Hematopoietic multipotent progenitor cell treated with erythropoietin and hydrocortisone succinate and interleukin-3 and kit ligand, for 6 days (in vitro differentiated cells): Measurements from ENCODE around the gene RIC3.

ENCODE experiments used
- DNase-seq: peaks from one replicate; pipeline ENCODE4 v3.0.0-alpha.2; 2015

RIC3 gene

GRCh38 chr11:8086001-8086479 is 82.8 kb downstream of the RIC3 start:
- no peak for DNase-seq

- DNase-seq, result no peak
Observed at GRCh38 chr11:8085011-8085645, 83.7 kb downstream of the RIC3 start.

DNA sequence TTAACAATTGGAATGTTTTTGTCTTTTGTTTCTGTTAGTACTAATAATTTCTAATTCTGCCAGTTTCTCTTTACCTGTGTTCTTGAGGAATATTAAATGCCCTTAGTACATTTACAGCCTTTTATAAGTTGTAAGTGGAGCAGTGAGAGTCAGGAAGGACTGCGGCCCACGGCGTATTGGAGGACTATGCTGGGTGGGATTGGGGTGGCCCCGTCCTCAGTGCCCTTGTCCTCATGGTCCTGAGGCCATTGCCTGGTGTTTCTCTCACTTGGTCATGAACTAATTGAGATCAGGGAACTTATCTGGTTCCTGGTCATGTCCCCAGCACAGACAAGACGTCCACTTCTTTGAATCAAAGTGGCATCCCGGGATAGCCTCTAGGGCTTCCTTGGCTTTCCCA is 84.5 kb downstream of the RIC3 start:
- DNase-seq, result no peak

- DNase-seq, result no peak
Observed at GRCh38 chr11:8083871-8084281, 84.9 kb downstream of the RIC3 start.

DNA sequence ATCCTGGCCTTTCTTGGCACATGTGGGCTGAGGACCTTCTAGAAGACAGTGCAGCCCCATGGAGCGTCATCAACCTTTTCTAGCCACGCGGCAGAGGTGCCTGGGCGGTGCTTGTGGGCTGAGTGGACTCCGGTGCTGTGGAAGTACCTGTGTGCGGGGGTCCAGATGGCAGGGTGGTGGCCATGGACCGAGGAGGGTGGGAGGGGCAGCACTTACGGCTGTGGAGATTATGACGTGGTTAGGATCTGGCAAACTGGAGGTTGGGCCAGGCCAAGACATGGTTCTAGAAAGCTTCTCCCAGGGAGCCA is 85.8 kb downstream of the RIC3 start:
- no peak for DNase-seq

DNA sequence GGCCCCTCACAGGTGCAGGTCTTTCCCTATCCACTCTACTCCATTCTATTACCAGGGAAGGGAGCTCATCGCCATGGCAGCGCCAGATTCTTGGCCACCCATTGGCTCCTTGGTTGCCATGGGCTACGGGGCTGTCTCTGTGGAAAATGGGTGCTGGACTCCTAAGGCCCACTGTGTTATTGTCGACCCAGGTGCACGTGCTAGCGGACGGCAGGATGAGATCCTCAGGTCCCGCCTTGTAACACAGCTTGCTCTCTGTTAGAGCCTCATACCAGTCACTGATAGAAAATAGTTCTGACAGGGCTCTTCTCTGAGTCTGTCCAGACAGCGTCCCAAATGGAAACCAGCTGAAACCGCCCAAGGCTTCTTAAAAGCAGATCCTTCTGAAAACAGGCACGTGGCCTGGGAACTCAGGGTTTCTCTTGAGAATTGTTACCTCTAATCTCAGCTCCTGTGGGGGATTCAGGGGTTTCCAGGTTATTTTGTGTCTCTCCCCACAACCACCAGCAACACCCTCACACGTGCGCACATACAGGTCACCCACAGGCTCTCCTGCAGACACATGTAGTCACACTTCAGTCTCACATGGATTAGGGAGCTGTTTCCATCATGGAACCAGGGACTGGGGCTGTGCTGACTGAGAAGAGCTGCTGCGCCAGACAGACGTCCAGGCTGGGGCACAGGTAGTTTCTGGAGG is 86.3 kb downstream of the RIC3 start:
- DNase-seq, result no peak

DNA sequence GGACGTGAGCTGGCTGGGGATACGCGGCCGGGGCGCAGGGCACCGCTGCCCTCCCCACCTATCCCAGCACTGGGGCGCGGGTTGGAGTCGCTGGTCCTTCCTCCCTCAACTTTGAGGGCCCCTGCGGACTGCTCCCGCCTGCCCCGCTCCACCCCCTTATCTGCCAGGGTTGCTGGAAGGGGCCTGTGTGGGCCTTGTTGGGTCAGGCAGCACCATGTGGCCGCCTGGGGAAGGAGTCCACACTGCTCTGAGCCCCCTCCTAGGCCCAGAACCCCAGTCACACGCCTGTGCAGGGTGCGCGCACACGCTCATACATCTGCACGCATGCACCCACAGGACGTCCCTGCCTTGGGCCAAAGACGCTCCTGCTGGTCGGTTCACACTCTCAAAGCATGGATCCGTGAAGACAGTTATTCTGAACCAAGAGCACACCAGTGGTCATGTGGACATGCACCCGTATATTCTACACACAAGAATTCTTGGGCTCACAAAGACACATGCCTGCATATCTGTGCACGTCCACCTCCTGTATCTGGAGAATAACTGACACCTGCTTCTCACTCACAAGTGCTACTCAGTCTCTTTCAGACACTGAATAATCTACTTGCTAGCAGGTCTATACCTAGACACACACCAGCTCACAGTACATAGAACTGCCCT is 87.1 kb downstream of the RIC3 start:
- no peak for DNase-seq

DNA sequence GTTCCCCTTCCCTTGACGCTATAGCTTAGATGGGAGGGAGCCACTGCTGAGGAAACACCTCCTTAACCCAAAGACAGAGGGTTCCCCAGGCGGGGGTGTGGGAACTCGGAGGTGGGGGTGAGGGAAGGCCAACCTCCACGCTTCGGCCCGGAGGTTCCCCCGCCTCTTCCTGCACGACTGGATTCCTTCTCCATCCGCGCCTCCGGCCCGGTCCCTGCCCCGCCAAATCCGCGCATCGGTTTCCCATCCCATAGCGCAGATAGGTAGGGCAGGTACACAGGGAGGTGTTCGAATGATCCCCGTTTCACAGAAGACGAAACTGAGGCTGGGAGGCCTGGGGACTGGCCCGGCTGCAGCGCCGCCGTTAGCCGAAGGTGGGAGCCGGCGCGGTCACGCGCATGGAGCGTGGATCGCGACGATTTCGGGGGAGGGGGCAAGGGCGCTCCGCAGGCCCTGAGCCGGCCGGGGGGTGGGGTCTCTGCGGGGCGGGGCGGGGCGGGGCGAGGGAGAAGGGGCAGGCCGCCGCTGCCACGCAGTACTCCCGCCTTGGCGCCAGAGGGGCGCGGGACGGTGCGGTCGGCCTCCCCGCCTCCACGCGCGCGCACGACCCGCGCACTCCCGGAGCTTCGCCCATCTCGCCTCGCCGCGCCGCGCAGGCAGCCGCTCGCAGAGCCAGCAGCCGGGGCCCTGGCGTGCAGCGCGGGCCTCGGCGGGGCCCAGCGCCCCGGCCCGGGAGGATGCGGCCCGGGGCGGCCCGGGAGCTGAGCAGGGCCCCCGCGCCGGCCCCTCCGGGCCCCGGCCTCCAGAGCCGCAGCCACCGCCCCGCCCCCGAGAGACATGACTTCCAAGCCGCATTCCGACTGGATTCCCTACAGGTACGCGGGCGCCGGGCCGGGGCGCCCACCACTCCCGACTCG is 87.9 kb downstream of the RIC3 start, which contains the start of gene TUB:
Gene TUB, plus strand, starts transcription at position 538 of the 917 bp plus-strand sequence. Its CDS starts 300 bp downstream, at position 838.
- DNase-seq, result no peak

GRCh38 chr11:8080069-8080670 is 88.7 kb downstream of the RIC3 start:
- no peak for DNase-seq

- no peak for DNase-seq
Observed at GRCh38 chr11:8079111-8079675, 89.6 kb downstream of the RIC3 start.

DNA sequence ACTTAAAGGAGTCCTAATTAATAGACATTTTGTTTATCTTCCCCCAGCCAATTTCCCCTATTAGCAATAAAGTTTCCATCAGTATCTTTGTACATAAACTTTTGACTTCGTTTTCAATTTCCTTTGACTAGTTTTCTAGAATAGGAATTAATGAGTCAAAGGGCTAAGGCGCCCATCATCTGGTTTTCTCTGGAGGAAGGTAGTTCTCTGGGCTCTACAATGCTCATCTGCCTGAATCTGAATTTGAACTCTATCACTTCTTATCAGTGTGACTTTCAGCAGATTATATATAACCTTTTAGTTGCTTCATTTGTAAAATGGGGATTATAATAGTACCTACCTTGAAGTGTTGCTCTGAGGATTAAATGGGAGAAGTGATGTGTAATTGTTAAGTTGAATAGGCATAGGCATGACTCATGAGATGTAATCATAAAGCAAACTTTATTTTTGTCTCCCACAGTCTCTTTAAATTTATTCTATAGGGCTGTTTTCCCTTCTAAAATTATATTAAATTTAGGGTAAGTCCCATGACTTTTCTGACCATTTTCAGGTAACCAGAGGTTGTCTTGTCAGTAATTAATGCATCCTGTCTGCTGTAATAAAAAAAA is 93.6 kb downstream of the RIC3 start:
- no peak for DNase-seq

DNA sequence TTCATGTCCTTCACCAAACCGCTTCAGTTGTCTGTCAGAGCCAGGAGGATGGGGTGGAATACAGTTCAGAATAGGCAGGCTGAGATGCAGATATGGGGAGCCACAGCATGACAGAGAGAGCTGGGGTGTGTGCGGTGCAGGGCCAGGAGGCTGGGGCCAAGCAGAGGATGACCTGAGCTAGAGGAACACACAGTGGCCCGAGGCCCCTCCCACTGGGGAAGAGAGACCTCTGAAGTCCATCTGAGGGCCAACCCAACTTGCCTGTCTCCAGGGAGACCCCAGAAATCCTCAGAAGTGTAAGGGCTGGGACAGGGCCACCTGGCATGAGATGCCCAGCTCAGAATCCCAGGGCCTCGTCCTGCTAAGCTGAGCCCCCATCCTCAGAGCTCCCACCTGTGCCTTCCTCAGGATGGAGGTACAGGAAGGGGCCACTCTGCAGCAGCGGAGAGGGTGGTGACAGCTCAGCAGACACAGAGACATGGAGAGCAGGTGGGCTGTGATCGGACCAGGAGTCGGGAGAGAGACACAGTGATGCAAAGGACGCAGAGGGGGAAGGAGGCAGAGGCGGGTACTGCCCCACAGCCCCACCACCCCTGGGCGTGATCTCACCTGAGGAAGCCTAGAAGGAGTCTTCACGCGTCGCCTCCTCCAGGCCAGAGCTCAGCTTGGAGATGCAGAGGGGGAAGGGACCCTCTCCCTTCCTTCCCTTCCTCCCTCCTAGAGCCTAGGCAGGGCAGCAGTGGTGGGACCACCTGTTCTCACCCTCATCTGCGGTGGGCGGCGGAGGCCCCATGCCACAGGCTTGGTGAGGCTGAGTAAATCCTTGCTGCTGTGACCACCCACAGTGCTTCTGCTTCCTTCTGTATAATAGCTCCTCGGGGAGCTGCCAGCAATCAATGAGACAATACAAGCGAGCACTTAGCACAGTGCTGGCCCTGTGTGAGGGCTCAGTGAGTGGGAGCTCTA is 96.9 kb downstream of the RIC3 start:
- DNase-seq, result no peak

- peak; percentile 68 for DNase-seq
Observed at GRCh38 chr11:8070417-8071115, 98.3 kb downstream of the RIC3 start.

GRCh38 chr11:8069771-8070170 is 99.1 kb downstream of the RIC3 start:
- DNase-seq, result no peak

DNA sequence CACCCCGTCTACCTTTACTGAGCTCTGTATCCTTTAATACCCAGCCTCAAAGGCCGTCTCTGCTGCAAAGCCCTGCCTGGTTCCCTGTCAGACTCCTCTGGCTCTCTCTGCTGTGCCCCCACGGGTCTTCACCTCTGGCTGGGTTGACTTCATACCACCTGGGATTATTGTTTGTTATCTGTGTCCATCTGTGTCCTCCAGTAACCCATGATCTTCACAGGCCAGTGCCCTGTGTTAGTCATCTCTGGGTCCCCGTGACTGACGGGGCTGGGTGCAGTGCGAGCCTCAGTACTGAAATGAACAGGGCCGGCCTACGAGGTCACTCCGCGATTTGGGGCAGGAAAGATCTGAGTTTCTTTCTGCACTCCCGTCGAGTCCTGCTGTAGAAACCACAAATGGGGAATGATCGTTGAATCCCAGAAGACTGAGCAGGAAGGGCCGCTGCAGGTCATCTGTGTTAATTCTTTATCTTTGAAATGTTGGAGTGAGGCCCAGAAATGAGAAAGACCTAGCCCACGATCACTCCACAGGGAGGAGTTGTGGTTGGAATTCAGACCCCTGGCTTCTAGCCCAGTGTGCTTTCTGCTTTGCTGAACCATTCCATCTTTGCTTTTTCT is 100.1 kb downstream of the RIC3 start:
- DNase-seq, result peak; percentile 73

- DNase-seq, result no peak
Observed at GRCh38 chr11:8067929-8068575, 100.8 kb downstream of the RIC3 start.

- no peak for DNase-seq
Observed at GRCh38 chr11:8067567-8067928, 101.3 kb downstream of the RIC3 start.

GRCh38 chr11:8066911-8067455 is 101.8 kb downstream of the RIC3 start:
- no peak for DNase-seq
